ENCODE measurements around the gene COMTD1. TPM values are rescaled to one million over a fixed set of nuclear protein-coding genes. Genes with fewer than 3 reads are reported as not detected.

COMTD1 gene
- total RNA-seq, 4 donors from 2014 or later = 57.1 to 115 (median 71.5) TPM

GRCh38 chr10:75265856-75266255 is 30.1 kb upstream of the COMTD1 start:
- 67 to 79% methylated on average over 6 of the region's 6 CpGs for WGBS, 2 donors
- no peak overlapping the region for H3K4me3 ChIP-seq (ENCODE audit: low read depth, poor library complexity, severe bottlenecking)
- TF ChIP-seq CTCF (IDR thresholded peaks at IDR 0.05) = no peak
- DNase-seq (ENCODE audit: low spot score in 2 of 2) = no peak
- intact Hi-C loops (cut with DNase I; ENCODE audit: low total_unique reads) = no loop called here

- intact Hi-C loops (cut with DNase I; ENCODE audit: low total_unique reads) = no loop called here
- WGBS, 2 donors = 100% methylated on average over 1 of the region's 1 CpG
- TF ChIP-seq CTCF (IDR thresholded peaks at IDR 0.05) (no peak), POLR2A (IDR thresholded peaks at IDR 0.05) (no peak)
- DNase-seq (ENCODE audit: low spot score in 2 of 2) = no peak
- H3K4me3 ChIP-seq (ENCODE audit: low read depth, poor library complexity, severe bottlenecking) = no peak overlapping the region
Observed at GRCh38 chr10:75263806-75264205, 28.0 kb upstream of the COMTD1 start.

GRCh38 chr10:75261813-75262705 is 26.3 kb upstream of the COMTD1 start:
- no peak for DNase-seq (ENCODE audit: low spot score in 2 of 2)
- TF ChIP-seq POLR2A (IDR thresholded peaks at IDR 0.05) (no peak), CTCF (IDR thresholded peaks at IDR 0.05) (no peak)

GRCh38 chr10:75260990-75261389 is 25.2 kb upstream of the COMTD1 start:
- WGBS, 2 donors = 63 to 98% methylated on average over 3 of the region's 3 CpGs
- intact Hi-C loops (cut with DNase I; ENCODE audit: low total_unique reads) = no loop called here
- TF ChIP-seq CTCF (IDR thresholded peaks at IDR 0.05) (no peak), POLR2A (IDR thresholded peaks at IDR 0.05) (no peak)
- DNase-seq (ENCODE audit: low spot score in 2 of 2) = no peak
- no peak overlapping the region for H3K4me3 ChIP-seq (ENCODE audit: low read depth, poor library complexity, severe bottlenecking)

More at GRCh38 chr10:75261813-75262705, 26.3 kb upstream of the COMTD1 start:
- H3K4me3 ChIP-seq (ENCODE audit: low read depth, poor library complexity, severe bottlenecking) = no peak overlapping the region
- WGBS, 2 donors = 53 to 59% methylated on average over 25 of the region's 25 CpGs
- intact Hi-C loops (cut with DNase I; ENCODE audit: low total_unique reads) = no loop called here

GRCh38 chr10:75254739-75255138 is 19.0 kb upstream of the COMTD1 start:
- TF ChIP-seq POLR2A (IDR thresholded peaks at IDR 0.05) = no peak
- TF ChIP-seq CTCF (IDR thresholded peaks at IDR 0.05) = no peak
- H3K4me3 ChIP-seq (ENCODE audit: low read depth, poor library complexity, severe bottlenecking) = no peak overlapping the region
- DNase-seq (ENCODE audit: low spot score in 2 of 2) = no peak
- intact Hi-C loops (cut with DNase I; ENCODE audit: low total_unique reads) = no loop called here
- 89 to 94% methylated on average over 2 of the region's 2 CpGs for WGBS, 2 donors

All from lower leg skin (tissue), 4 donors.